Lower leg skin (tissue), 4 donors: ENCODE results near the gene APOL5. TPM values are rescaled to one million over a fixed set of nuclear protein-coding genes. Genes with fewer than 3 reads are reported as not detected.

ENCODE experiments used
- DNase-seq, 2 donors: peaks; one replicate each; pipeline ENCODE4 v3.0.0-alpha.2; 2019; ENCODE audit warnings: low spot score in 2 of 2
- H3K4me3 ChIP-seq: fragments of 200-600 bp; sonication (generic); 2 replicates; pipeline ENCODE4 v1.5.1; 2017; ENCODE audit warnings: mild to moderate bottlenecking, low read depth; ENCODE audit not compliant: poor library complexity, severe bottlenecking
- CTCF ChIP-seq, 3 donors: fragments of 450-650 bp; IDR thresholded peaks; one replicate each; pipeline ENCODE4 v1.5.1; 2016; ENCODE audit warnings: antibody characterized with exemption in 3 of 3, mild to moderate bottlenecking in 3 of 3, moderate library complexity in 2 of 3
- POLR2A ChIP-seq, 2 donors: fragments of 450-650 bp; IDR thresholded peaks; one replicate each; pipeline ENCODE4 v1.6.1; 2016 to 2017; ENCODE audit warnings: antibody characterized with exemption in 2 of 2, mild to moderate bottlenecking in 1 of 2, moderate library complexity in 1 of 2
- WGBS, 2 donors: methylation state at CpG; one replicate each; pipeline ENCODE4 v1.1.5; 2018; 5-methylcytosine and 5-hydroxymethylcytosine counted together
- intact Hi-C: fragments of 100-400 bp; cut with DNase I; formaldehyde crosslinking; loops from one replicate; pipeline ENCODE4 v1.15.0; 2023; ENCODE audit warnings: low total_unique reads
- total RNA-seq, 4 donors: library from RNA; depleted of rRNA; stranded (reverse); fragments of >200 nt; gene quantifications; one replicate each; pipeline ENCODE4 v1.1.0, GENCODE V29; 2016

Gene APOL5
- total RNA-seq, 4 donors from 2014 or later, result not detected

DNA sequence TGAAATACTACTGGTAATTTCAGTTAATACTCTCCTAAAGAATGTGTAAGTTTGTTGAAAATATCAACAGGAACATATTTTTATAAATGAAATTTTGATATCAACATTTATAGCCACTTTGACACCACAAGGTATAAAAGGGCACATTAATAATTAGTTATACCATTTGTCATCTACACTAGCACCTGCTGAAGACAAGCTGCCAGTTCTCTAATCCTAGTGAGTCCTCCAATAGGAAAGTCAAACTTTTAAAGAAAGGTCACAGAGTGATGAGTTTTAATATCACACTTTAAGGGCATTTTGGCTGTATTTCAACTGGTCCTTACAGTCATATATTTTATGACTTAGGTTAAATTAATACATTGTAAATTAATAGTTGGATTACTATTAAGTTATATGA is 52.3 kb downstream of the APOL5 start:
- intact Hi-C loops, result no loop called here
- TF ChIP-seq POLR2A (IDR thresholded peaks at IDR 0.05) (no peak), CTCF (IDR thresholded peaks at IDR 0.05) (no peak)
- no peak for DNase-seq
- H3K4me3 ChIP-seq, result no peak overlapping the region

DNA sequence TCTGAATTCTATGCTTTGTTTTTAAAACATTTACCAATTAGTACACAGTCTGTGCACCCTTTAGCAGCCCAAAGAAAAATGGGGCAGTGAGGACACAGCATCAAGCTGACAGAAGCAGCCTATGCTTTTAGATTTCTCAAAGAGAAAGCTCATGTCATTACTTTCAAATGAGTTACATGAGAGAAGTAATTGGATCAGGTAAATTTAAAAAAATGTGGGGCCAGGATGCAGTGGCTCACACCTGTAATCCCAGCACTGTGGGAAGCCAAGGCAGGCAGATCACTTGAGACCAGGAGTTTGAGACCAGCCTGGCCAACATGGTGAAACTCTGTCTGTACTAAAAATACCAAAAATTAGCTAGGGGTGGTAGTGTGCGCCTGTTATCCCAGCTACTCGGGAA is 57.7 kb downstream of the APOL5 start:
- WGBS, 2 donors, result 86 to 89% methylated on average over 2 of the region's 2 CpGs

DNA sequence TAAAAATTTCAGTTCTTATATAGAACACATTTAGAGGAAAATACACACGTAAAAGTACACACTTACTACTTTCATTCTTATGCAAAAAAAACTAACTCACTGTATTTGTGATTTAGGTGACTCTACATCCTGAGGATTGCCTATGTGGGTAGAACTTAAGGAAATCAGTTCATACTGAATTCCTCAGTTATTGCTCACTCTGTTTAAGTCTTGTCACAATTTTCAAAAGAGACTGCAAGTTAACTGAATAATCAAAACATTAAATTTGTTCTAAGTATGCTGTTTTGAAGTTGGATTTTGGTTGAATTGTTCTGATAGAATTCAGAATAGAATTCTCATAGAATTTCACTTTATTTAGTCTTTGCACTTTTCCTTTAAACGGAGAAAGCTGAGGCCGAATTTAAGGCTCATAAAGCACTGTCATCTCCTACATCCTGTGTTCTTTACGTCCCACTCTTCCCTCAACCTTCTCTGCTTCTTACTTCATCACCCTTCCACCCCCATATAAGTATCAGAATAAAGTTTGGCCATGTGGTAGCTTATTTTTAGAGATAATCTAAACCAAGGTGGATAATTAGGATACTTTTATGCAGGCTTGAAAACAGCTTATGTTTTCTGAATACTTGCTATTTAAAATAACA is 59.8 kb downstream of the APOL5 start:
- H3K4me3 ChIP-seq, result no peak overlapping the region
- intact Hi-C loops, result no loop called here
- no peak for DNase-seq
- WGBS, 2 donors, result 81 to 88% methylated on average over 4 of the region's 4 CpGs
- TF ChIP-seq CTCF (IDR thresholded peaks at IDR 0.05) (no peak), POLR2A (IDR thresholded peaks at IDR 0.05) (no peak)

More for the DNA sequence above, 57.7 kb downstream of the APOL5 start:
- no peak for TF ChIP-seq CTCF (IDR thresholded peaks at IDR 0.05)
- TF ChIP-seq POLR2A (IDR thresholded peaks at IDR 0.05), result no peak
- no peak for DNase-seq
- intact Hi-C loops, result no loop called here
- no peak overlapping the region for H3K4me3 ChIP-seq

Other genes with a start within 250 kb of the APOL5 start
- 1 to 10 TPM in 2 of 4 donors, under 1 TPM in 2; 0.27 to 3.2 (median 1.4) TPM for gene RASD2, start 177.0 kb upstream of the APOL5 start, total RNA-seq
- 10 to 100 TPM in 2 of 4 donors, 1 to 10 TPM in 2; 2.2 to 23.4 (median 9.6) TPM for gene MB, start 100.5 kb upstream of the APOL5 start, total RNA-seq
- 1 to 10 TPM; 3.0 to 3.9 (median 3.8) TPM for gene APOL6, start 69.4 kb upstream of the APOL5 start, total RNA-seq